A549 treated with AZD9567 at 1 μM for 4 hours (cell line): ENCODE data around the gene DNASE2B. TPM values are rescaled to one million over a fixed set of nuclear protein-coding genes. Genes with fewer than 3 reads are reported as not detected.

ENCODE experiments used
- total RNA-seq: library from RNA; stranded (reverse); fragments of 200-300 nt; extraction: Qiagen RNA extraction; gene quantifications from 5 replicates; pipeline ENCODE4 v1.2.3, GENCODE V29; 2022; ENCODE audit not compliant: insufficient read depth

Gene DNASE2B
- total RNA-seq: not detected in 5 replicates

GRCh38 chr1:84398175-84399155 lies at the start of gene DNASE2B:
TSS of gene DNASE2B (plus strand) at chr1:84398484. CDS start at chr1:84398565, 81 bp downstream.

Other genes with a start within 250 kb of the DNASE2B start
- 0.29 to 0.49 TPM (median 0.39 TPM) in 4 of 5 replicates, not detected in the other for gene SAMD13, start 96.8 kb upstream of the DNASE2B start, total RNA-seq
- gene RPF1, start 80.8 kb downstream of the DNASE2B start, total RNA-seq: 31.0 to 35.9 TPM (median 34.4 TPM) in 5 replicates
- 0.63 to 1.2 TPM (median 1.1 TPM) in 4 of 5 replicates, not detected in the other for gene SPATA1, start 107.9 kb downstream of the DNASE2B start, total RNA-seq
- gene GNG5, start 108.1 kb downstream of the DNASE2B start, total RNA-seq: 186 to 200 TPM (median 191 TPM) in 5 replicates
- gene CTBS, start 176.0 kb downstream of the DNASE2B start, total RNA-seq: 4.9 to 9.1 TPM (median 6.4 TPM) in 5 replicates